GM12892 (cell line): ENCODE data around the gene ZBTB24.

Experiments
- POLR2A ChIP-seq: IDR thresholded peaks from 2 replicates; pipeline ENCODE4 v1.6.1; 2011; ENCODE audit warnings: low read depth, low read length, control low read depth
- POLR2AphosphoS5 ChIP-seq: IDR thresholded peaks from 2 replicates; pipeline ENCODE4 v1.6.1; 2011; ENCODE audit warnings: low read depth, low read length, control low read depth
- TAF1 ChIP-seq: IDR thresholded peaks from 2 replicates; pipeline ENCODE4 v1.6.1; 2011; ENCODE audit warnings: low read depth, mild to moderate bottlenecking, control low read depth, low read length, borderline replicate concordance

- no peak for TF ChIP-seq POLR2AphosphoS5
- no peak for TF ChIP-seq POLR2A
- TF ChIP-seq TAF1 = no peak
Measured at GRCh38 chr6:109512271-109512817, 29.3 kb upstream of the ZBTB24 start.
